Measurements from ENCODE around the gene HNRNPL.
"Not testable (repeated sequence)": the region's sequence is repeated elsewhere in the genome, so short reads cannot be mapped to it uniquely, and the experiment has no call there.

HNRNPL gene

GRCh38 chr19:38829203-38829602 lies 20.6 kb downstream of the HNRNPL start:
- not testable (repeated sequence) for DNase-seq (ENCODE audit: low read depth in 2 of 2)

GRCh38 chr19:38826856-38827551 lies 22.8 kb downstream of the HNRNPL start:
- no peak for DNase-seq (ENCODE audit: low read depth in 2 of 2)

- not testable (repeated sequence) for DNase-seq (ENCODE audit: low read depth in 2 of 2)
These were observed 23.9 kb downstream of the HNRNPL start for GRCh38 chr19:38825936-38826335.

GRCh38 chr19:38821230-38821825 lies 28.5 kb downstream of the HNRNPL start:
- DNase-seq (ENCODE audit: low read depth in 2 of 2): not testable (repeated sequence)

GRCh38 chr19:38819231-38819920 lies 30.4 kb downstream of the HNRNPL start:
- DNase-seq (ENCODE audit: low read depth in 2 of 2): no peak

GRCh38 chr19:38817081-38817480 lies 32.7 kb downstream of the HNRNPL start:
- no peak for DNase-seq (ENCODE audit: low read depth in 2 of 2)

- DNase-seq (ENCODE audit: low read depth in 2 of 2): no peak
These were observed 33.5 kb downstream of the HNRNPL start for GRCh38 chr19:38816131-38816750.

GRCh38 chr19:38815059-38816001 lies 34.5 kb downstream of the HNRNPL start:
- DNase-seq (ENCODE audit: low read depth in 2 of 2): no peak

GRCh38 chr19:38813932-38814331 lies 35.9 kb downstream of the HNRNPL start:
- not testable (repeated sequence) for DNase-seq (ENCODE audit: low read depth in 2 of 2)

- no peak for DNase-seq (ENCODE audit: low read depth in 2 of 2)
These were observed 36.5 kb downstream of the HNRNPL start for GRCh38 chr19:38813323-38813722.

- no peak for DNase-seq (ENCODE audit: low read depth in 2 of 2)
These were observed 36.9 kb downstream of the HNRNPL start, which contains the start of gene LGALS4 for GRCh38 chr19:38812841-38813320. Gene LGALS4 (minus strand): TSS chr19:38812945. CDS start chr19:38812886, 59 bp downstream.

- DNase-seq (ENCODE audit: low read depth in 2 of 2): no peak
These were observed 37.6 kb downstream of the HNRNPL start for GRCh38 chr19:38812009-38812840.

- DNase-seq (ENCODE audit: low read depth in 2 of 2): no peak
These were observed 40.1 kb downstream of the HNRNPL start for GRCh38 chr19:38809592-38810252.

- no peak for DNase-seq (ENCODE audit: low read depth in 2 of 2)
These were observed 41.0 kb downstream of the HNRNPL start for GRCh38 chr19:38808741-38809140.

GRCh38 chr19:38807374-38808098 lies 42.2 kb downstream of the HNRNPL start:
- DNase-seq (ENCODE audit: low read depth in 2 of 2): not testable (repeated sequence)

GRCh38 chr19:38806371-38806770 lies 43.4 kb downstream of the HNRNPL start:
- no peak for DNase-seq (ENCODE audit: low read depth in 2 of 2)

GRCh38 chr19:38805180-38805579 lies 44.6 kb downstream of the HNRNPL start:
- no peak for DNase-seq (ENCODE audit: low read depth in 2 of 2)

GRCh38 chr19:38803543-38803942 lies 46.2 kb downstream of the HNRNPL start:
- no peak for DNase-seq (ENCODE audit: low read depth in 2 of 2)

Data from fibroblast of skin of left quadriceps (primary cell).